ENCODE data around the gene ABLIM1.

The ABLIM1 gene

GRCh38 chr10:114436941-114437340 lies 221.1 kb downstream of the ABLIM1 start:
- no peak for DNase-seq

DNA sequence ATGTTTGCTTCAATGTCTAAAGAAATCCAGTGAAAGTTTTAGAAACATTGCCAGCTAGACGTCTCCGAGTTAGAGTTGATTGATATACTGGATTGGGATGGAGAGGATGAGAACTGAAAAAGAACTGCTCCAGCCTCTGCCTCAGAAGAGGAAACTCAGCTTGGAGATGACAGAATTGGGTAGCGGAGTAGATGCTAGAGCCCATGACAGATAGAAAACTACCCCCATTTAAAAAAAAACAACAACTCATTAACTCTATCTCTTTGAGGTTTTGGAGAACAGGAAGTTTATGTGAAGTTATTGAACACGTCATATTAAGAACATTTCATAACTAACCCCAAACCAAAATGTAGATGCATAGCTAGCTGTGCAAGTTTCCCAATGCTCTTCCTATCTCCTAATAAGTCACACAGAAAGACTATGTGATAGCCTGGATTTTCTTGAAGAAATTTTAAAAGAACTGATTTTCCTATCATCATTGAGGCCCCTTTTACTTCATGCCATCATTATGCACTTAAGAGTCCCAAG lies 225.4 kb downstream of the ABLIM1 start:
- no peak for DNase-seq

DNA sequence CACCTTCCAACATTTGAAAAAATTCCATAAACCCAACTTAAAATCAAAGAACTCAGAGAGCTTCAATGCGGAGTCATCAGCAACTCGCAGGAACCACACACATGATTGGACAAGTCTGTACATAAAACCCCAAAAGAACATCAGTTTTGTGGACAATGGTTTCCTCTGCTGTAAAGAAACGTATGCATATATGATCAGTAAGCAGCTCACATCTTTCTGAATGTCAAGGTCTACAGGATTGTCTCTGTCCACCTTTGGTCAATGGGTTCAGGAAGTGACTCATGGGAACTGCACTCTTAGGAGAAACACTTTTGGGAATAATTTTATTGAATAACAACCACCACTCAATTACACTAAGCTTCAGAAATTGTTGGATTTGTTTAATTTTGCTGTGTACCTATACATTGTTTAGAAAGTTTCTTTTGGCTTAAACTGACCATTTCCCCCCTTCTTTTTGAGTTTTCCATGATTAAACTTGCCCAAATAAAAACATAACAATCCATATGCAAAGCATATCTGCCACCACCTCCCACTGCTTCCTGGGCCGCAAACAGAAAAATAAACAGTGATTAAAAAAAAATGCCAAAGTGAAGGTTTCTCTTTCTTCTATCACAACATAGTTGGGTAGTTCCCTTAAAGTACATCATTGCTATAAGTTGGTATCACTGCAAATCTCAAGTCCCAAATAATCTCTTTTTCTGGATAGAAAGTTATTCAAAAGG lies 226.5 kb downstream of the ABLIM1 start:
- no peak for DNase-seq

GRCh38 chr10:114430688-114431413 lies 227.2 kb downstream of the ABLIM1 start:
- no peak for DNase-seq

DNA sequence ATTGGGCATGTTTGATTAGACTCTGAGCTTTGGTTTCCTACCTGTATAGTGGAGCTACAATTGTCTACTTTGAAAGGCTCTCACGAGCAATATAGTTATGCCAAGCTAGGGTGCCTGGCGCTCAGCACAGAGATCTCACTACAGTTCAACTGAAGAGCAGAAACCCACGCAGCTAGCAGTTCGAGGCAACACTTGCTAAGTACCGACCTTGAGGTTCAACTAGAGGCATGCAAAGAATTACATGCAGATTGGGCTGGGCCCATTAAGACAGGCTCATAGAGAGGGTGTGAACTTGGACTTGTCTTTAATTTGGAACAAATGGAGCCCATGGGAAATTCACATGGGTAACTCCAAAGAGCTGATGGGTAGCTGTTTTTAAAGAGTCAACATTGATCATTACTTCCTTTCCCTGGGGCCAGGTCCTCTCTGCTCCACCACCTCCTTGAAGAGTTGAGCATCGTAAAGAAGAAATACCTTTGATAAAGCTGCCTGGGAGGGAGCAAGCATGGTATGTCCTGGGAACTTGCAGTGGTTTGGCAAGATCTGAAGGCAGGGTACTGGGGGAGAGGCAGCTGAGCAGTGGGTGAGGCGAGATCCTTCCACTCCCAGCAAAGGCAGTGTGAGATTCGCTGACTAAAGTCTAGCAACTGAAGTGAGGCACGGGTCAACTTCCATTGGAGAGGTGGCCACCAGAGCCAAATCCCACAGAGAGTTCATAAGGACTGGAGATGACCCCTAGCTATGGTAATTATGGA lies 228.3 kb downstream of the ABLIM1 start:
- no peak for DNase-seq

DNA sequence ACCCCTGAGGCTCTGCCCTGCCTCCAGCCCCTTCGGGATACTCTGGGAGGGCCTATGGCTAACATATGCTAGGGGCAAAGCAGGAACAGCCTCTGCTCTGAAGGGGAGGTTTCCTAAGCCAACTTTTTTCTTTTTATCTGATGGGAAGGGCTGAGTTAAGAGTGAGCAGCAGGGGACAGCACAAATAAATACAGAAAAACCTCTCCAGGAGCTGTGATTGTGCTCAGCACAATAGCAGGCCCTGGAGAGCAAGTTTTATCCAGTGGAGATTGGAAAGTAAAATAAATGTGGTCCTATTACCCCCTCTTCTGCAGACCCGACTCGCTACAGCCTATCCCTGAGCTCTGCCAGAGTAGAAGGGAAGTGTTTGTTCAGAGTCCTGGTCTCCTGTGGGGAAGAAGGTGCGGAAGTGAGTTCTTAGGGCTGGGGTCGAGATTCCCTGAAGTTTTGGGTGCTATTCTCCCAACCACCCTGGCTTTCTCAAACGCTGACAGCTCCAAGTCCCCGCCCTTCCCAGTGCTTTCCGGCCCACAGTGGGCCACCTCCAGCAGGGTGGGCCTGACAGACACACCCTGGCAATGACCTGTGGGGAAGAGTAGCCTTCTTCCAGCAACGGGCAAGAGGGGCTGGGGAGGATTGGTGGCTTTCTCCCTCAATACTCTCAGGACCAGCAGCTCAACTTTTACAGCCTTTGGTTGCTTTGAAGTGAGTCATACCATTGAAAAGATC lies 230.8 kb downstream of the ABLIM1 start:
- DNase-seq = no peak

DNA sequence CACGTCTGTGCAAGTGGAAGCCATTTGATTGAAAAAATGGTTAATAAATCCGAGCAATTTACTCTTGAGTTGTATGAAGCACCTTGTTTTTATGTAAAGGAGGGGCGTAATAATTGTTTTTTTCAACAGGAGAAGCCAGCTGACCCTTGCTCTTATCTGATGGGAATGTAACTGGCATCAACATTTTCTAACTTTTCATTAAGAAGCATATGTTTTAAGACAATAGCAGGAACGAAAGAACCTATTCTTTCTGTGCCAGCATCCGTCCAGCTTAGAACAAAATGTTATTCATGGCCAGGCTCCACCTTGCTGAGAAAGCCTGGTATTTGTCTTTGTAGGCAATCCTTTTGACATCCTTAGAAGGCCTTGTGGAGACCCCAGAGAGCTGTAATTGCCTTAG lies 231.6 kb downstream of the ABLIM1 start:
- DNase-seq = no peak

DNA sequence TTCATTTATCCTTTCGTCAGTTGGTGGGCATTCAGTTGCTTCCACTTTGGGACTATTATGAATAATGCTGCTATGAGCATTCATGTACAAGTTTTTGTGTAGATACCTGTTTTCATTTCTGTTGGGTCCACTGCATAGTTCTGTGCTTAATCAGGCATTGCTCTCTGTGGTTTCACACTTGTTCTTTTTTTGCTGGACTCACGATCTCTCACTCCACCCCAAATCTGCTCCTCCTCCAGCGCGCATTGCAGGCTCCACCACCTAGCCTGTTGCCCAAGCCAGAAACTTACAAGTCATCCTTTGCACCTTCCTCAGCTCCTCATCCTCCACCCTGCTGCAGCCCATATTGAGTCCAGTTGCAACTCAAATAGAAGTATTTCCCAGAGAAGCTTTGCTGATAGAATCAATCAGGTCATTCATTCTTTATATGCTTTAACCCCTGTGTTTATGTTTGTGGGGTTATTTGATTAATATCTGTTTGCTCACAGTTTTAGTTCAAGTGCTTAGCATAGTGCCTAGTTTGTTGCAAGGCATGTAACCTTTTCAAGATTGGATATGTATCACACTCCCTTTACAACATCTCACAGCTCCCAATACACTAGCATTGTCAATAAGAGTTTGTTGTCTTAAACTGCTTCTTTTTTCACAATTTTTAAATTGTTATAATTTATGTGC lies 237.1 kb downstream of the ABLIM1 start:
- DNase-seq = no peak

DNA sequence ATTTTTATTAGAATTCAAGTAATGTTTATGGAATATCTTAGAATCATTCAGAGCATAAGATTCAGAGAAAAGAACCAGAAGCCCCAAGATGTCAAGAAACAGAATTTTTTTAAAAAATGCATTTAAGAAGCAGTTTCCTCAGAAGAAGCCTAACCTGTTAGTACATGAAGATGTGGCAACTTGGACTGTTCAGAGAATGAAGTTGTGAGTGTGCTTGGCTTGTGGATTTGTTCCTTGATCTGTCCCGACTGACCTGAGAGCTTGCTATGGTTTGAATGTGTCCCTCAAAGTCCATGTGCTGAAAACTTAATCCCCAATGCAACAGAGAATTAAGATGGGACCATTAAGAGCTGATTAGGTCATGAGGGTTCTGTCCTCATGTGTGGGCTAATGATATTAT lies 240.0 kb downstream of the ABLIM1 start:
- DNase-seq = no peak

DNA sequence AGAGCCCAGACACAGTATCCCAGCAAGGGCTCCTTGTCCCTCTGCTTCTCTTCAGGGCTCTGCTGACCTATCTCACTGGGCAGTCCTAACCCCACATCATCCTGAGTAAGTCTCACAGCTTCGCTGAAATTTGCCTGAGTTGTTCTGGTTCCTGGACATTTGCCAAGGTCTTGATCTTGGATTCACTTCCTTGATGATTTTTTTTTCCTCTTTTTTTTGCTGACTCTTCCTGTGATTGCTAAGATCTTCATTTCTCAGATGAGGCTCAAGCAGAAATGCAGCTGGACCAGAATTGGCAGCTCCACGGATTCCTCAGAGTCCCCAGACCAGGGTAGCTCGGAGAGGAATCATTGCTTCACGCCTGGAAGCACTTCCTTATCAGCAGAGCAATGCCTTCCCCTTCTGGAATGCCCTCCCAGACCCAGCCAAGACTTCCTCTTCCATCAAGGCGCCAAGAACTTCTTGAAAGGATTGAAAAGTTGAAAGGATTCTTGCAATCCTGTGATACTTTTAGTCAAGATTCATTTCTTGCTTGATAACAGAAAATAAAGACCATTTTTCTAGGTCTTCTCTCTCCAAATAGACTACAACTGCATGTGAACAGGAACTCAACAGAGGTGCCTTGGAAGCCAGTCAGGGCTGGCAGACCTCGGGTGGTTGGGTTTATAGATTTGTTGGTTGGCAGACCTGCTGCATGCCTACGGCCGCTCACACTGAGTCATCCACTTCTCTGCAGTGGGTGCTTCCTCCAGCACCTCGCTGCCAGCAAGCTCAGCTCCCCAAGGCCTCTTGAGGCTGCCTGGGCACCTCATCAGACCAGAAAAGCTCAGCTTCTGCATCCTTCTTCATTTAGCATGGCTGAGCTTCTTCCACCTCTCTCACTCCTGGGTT lies 244.9 kb downstream of the ABLIM1 start:
- DNase-seq = no peak

GRCh38 chr10:114408968-114409444 lies 249.1 kb downstream of the ABLIM1 start:
- DNase-seq = no peak

DNA sequence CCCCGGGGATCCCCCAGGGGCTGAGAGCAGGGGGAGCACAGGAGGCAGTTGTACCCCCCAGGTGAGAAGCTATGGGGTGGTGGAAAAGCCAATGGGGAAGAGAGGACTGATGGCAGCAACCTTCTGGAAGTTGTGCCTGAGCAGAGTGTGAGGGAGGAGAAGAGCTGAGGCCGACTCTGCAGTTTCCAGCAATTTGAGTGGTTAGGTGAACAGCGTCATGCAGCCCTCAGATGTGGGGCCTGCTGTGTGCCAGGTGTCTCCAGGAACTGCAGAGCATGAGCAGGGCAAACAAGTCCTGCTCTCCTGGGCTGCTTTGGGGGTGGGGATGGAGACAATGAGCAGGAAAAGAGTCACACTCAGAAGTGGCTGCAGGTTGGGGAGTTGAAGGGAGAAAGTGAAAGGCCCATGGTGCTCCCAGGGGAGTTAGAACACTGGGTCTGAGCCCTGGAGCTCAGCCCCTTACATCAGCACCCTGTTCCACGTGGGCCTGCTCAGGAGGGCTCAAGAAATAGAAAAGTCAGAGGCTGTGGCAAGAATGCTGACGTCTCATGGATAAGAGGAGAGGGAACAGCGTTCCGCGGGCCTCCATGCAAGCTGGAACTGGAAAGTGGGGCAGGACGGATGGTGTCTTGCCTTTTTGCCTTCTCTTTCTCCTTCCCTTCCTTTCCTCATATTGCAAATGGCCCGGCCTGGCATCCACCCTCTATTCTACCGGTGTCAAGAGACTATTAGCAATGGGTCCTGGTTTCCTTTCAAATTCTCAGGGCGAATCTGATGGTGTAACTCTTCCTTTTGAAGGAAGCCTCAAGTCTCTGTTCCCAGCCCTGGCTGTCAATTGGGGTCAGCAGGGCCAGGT lies 249.7 kb downstream of the ABLIM1 start:
- DNase-seq = no peak

DNA sequence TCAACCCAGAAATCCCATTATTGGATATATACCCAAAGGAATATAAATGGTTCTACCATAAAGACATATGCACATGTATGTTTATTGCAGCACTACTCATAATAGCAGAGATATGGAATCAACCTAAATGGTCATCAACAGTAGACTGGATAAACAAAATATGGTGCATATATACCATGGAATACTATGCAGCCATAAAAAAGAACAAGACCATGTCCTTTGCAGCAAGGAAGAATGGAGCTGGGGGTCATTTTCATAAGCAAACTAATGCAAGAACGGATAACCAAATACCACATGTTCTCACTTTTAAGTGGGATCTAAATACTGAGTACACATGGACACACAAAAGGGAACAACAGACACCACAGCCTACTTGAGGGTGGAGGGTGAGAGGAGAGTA lies 251.6 kb downstream of the ABLIM1 start:
- no peak for DNase-seq

- no peak for DNase-seq
Measured at GRCh38 chr10:114405011-114405350, 253.1 kb downstream of the ABLIM1 start.

DNA sequence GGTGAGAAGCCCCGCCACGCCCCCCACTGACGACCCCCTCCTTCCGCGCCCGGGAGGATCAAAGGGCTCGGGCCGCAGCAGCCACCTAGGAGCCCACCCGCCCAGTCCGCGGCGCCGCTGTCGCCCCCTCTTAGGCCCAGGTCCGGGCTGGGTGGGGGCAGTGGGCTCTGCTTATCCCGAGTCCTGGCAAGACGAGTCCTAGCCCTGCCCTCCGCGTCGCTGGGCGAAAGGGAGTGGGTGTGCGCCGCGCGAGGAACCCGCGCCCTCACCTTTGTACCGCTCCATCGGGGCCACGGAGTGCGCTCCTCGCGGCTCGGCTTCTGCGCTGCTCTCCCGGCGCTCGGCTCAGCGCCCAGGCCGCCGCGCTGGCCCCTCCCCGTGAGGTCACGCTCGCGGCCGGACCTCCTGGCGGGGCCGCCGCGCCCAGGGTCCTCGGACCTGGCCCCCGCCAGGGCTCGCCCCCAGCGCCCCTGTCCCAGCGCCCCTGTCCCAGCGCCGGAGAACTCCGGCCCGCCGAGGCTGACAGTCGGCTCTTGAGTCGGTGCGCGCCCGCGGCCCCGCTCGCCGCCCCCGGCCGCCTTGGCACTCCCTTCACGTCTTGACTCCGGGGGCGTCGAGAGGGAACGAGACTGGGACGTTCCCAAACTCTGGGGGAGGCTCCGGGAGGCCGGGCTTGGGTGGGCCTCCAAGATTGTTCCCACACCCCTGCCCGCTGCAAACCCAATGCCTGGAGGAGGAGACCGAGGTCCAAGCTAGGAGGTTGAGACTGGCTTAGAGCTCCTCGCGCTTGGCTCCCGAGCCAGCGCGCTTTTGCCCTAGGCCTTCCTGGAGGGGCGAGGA lies 253.7 kb downstream of the ABLIM1 start, which contains the start of gene AFAP1L2:
AFAP1L2 (minus strand) TSS at position 332 of the 840 bp plus-strand sequence; CDS start at position 285, 47 bp downstream.
- DNase-seq = no peak

DNA sequence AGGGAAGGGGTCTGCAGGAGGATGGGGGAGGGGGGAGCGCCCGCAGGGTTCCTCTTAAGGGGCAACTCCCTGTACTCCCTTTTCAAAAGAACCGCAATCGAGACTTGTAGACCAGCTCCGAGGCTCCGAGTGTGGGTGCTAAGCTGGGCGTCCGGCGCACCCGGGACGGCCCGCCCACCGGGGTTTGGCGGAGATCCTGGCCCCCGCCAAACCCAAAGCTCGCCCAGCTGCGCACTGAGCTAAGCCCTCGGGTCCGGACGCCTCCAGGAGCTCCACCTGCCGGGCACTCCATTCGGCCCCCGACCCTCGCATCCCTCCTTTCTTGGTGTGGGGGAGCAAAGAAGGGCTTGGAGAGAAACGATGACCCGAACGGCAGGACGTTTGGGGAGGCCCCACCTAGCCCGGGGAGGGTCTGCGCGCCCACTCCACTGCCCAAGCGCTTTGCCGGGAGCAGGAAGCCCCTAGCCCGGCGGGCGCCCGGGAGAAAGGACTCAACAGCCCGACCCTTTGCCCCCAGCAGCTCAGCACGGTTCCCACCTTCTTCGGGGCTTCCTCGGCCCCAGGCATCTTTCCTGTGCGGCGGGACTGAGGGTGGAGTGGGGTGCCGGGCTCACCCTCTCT lies 254.4 kb downstream of the ABLIM1 start:
- no peak for DNase-seq

DNA sequence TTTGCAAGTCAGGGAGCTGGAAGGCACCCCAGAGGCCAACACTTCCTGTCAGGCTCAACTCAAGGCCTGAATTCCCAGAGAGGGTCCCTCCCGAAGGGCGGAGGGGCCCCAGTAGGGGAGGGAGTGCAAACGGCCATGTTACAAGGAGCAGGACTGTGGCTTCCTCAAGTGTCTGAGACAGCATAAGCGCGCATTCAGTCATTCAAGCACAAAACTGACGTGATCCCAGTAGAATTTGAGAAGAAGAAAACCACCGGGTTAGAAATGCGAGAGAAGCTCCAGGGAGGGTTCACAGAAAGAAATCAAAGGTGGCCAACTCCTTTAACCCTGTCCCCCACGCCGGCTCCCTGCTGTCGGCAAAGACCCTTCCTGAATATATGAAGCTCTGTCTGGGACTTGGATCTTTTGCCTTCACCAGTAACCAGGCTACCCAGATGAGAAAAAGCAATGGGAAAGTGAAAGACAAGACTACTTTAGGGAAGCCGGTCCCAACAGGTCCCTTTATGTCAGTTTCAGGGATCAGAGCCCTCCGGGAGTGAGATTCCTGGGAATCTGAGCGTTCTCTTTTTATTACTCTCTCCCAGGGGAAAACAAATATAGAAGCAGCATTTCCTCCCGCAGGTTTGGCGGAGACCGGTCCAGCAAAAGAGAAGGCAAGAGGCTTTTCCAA lies 255.1 kb downstream of the ABLIM1 start:
- DNase-seq = no peak

GRCh38 chr10:114402233-114402632 lies 255.8 kb downstream of the ABLIM1 start:
- DNase-seq = no peak
